ENCODE data around the gene SLC30A10. TPM values are rescaled to one million over a fixed set of nuclear protein-coding genes. Genes with fewer than 3 reads are reported as not detected.
"Not testable (repeated sequence)": the region's sequence is repeated elsewhere in the genome, so short reads cannot be mapped to it uniquely, and the experiment has no call there.

SLC30A10 gene
- total RNA-seq, 1 donor from 2014 or later: not detected

GRCh38 chr1:219938706-219939105 lies 10.3 kb upstream of the SLC30A10 start:
- FAIRE-seq: peak; percentile 47
- DNase-seq (ENCODE audit: low read depth): peak; percentile 52
- TF ChIP-seq CTCF (IDR thresholded peaks at IDR 0.05; ENCODE audit: insufficient read depth, low read length, severe bottlenecking): no peak

GRCh38 chr1:219933763-219934162 lies 5.4 kb upstream of the SLC30A10 start:
- not testable (repeated sequence) for H3K27me3 ChIP-seq (ENCODE audit: control insufficient read depth, insufficient read depth, low read length); DNase-seq (ENCODE audit: low read depth); FAIRE-seq

More at GRCh38 chr1:219938706-219939105, 10.3 kb upstream of the SLC30A10 start:
- no peaks in the 10 kb centered on the region for H3K36me3 ChIP-seq (ENCODE audit: control insufficient read depth, insufficient read depth, low read length)
- H3K4me3 ChIP-seq (ENCODE audit: low read depth, low read length): no peak overlapping the region
- no peaks in the 10 kb centered on the region for H3K27me3 ChIP-seq (ENCODE audit: control insufficient read depth, insufficient read depth, low read length)

GRCh38 chr1:219931033-219931432 lies 2.7 kb upstream of the SLC30A10 start:
- DNase-seq (ENCODE audit: low read depth) (no peak), FAIRE-seq (no peak)
- TF ChIP-seq CTCF (IDR thresholded peaks at IDR 0.05; ENCODE audit: insufficient read depth, low read length, severe bottlenecking): no peak
- Histone ChIP-seq H3K36me3 (ENCODE audit: control insufficient read depth, insufficient read depth, low read length) (no peaks in the 10 kb centered on the region), H3K27me3 (ENCODE audit: control insufficient read depth, insufficient read depth, low read length) (peaks cover 6% of the 10 kb centered on the region), H3K4me3 (ENCODE audit: low read depth, low read length) (no peak overlapping the region)

More at GRCh38 chr1:219933763-219934162, 5.4 kb upstream of the SLC30A10 start:
- not testable (repeated sequence) for H3K36me3 ChIP-seq (ENCODE audit: control insufficient read depth, insufficient read depth, low read length); H3K4me3 ChIP-seq (ENCODE audit: low read depth, low read length)

GRCh38 chr1:219928791-219929118 lies 398 bp upstream of the SLC30A10 start:
- DNase-seq (ENCODE audit: low read depth) (no peak), FAIRE-seq (no peak)
- Histone ChIP-seq H3K36me3 (ENCODE audit: control insufficient read depth, insufficient read depth, low read length) (no peaks in the 10 kb centered on the region), H3K4me3 (ENCODE audit: low read depth, low read length) (no peak overlapping the region), H3K27me3 (ENCODE audit: control insufficient read depth, insufficient read depth, low read length) (peaks cover 6% of the 10 kb centered on the region)
- no peak for TF ChIP-seq CTCF (IDR thresholded peaks at IDR 0.05; ENCODE audit: insufficient read depth, low read length, severe bottlenecking)

GRCh38 chr1:219927298-219927955 lies 930 bp downstream of the SLC30A10 start:
- Histone ChIP-seq H3K36me3 (ENCODE audit: control insufficient read depth, insufficient read depth, low read length) (no peaks in the 10 kb centered on the region), H3K27me3 (ENCODE audit: control insufficient read depth, insufficient read depth, low read length) (peaks cover 6% of the 10 kb centered on the region), H3K4me3 (ENCODE audit: low read depth, low read length) (no peak overlapping the region)
- no peak for TF ChIP-seq CTCF (IDR thresholded peaks at IDR 0.05; ENCODE audit: insufficient read depth, low read length, severe bottlenecking)
- FAIRE-seq (no peak), DNase-seq (ENCODE audit: low read depth) (no peak)

- no peak for FAIRE-seq
- Histone ChIP-seq H3K4me3 (ENCODE audit: low read depth, low read length) (no peak overlapping the region), H3K36me3 (ENCODE audit: control insufficient read depth, insufficient read depth, low read length) (no peaks in the 10 kb centered on the region), H3K27me3 (ENCODE audit: control insufficient read depth, insufficient read depth, low read length) (peaks cover 6% of the 10 kb centered on the region)
- DNase-seq (ENCODE audit: low read depth): peak; percentile 62
- no peak for TF ChIP-seq CTCF (IDR thresholded peaks at IDR 0.05; ENCODE audit: insufficient read depth, low read length, severe bottlenecking)
Observed at GRCh38 chr1:219926363-219926998, 1.9 kb downstream of the SLC30A10 start.

Measured in bronchial epithelial cell (primary cell).